PC-9 (cell line): ENCODE results near the gene HBA1.

Source experiments
- EZH2 ChIP-seq: fragments of 200-600 bp; sonication (generic); IDR thresholded peaks from 2 replicates; pipeline ENCODE4 v1.8.0; 2017; ENCODE audit warnings: antibody characterized with exemption, low read depth
- TF ChIP-seq, protein P1 (sequence below): fragments of 200-600 bp; sonication (generic); conservative IDR thresholded peaks from 2 replicates; pipeline ENCODE4 v1.6.1; 2017; ENCODE audit warnings: mixed run types, antibody characterized with exemption, mild to moderate bottlenecking, moderate library complexity

DNA sequence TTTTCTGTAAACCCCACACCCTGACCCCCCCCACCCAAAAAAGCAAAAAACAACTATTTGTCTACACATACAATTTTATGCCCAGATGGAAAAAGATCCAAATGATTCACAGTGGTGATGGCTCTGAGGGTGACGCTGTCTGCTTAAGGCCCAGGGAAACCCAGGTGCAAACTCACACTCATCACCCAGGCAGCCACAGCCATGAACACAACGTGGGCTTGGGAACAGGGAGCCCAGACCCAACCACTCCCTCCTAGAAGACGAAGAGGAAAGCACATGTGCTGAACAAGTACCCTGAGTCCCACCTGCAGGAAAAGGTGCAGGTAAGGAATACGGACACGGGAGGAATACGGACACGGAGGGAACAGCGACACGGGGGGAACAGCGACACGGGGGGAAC, 9.2 kb downstream of the HBA1 start:
- TF ChIP-seq, protein P1, sequence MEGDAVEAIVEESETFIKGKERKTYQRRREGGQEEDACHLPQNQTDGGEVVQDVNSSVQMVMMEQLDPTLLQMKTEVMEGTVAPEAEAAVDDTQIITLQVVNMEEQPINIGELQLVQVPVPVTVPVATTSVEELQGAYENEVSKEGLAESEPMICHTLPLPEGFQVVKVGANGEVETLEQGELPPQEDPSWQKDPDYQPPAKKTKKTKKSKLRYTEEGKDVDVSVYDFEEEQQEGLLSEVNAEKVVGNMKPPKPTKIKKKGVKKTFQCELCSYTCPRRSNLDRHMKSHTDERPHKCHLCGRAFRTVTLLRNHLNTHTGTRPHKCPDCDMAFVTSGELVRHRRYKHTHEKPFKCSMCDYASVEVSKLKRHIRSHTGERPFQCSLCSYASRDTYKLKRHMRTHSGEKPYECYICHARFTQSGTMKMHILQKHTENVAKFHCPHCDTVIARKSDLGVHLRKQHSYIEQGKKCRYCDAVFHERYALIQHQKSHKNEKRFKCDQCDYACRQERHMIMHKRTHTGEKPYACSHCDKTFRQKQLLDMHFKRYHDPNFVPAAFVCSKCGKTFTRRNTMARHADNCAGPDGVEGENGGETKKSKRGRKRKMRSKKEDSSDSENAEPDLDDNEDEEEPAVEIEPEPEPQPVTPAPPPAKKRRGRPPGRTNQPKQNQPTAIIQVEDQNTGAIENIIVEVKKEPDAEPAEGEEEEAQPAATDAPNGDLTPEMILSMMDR: no peak
- TF ChIP-seq EZH2: no peak
